ENCODE data around the gene PHC3. TPM values are rescaled to one million over a fixed set of nuclear protein-coding genes. Genes with fewer than 3 reads are reported as not detected.

PHC3 gene
- total and polyA plus RNA-seq, 2 of the 13 experiments (the other 11 are each of a cell fraction or from before 2014, with no cell fraction given): 24.1 to 49.0 TPM

DNA sequence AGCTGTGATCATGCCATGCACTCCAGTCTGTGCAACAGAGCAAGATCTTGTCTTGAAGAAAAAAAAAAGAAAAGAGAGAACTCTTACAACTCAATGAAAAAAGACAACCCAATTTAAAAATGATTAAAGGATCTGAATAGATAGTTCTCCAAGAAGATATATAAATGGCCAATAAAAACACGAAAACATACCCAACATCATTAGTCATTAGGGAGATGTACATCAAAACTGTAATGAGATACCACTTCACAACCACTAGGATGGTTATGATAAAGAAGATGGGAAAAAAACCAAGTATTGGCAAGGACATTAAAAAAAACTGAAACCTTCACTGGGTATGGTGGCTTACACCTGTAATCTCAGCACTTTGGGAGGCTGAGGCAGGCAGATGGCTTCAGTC lies 38.3 kb upstream of the PHC3 start:
- Histone ChIP-seq H2AFZ (ENCODE audit: low read length) (no peak overlapping the region), H3K36me3 (replicated peaks in 1 of 2; ENCODE audit: control insufficient read depth in 1 of 2, insufficient read depth in 2 of 2, low read length in 2 of 2) (no peaks in the 10 kb centered on the region), H3K4me2 (ENCODE audit: low read depth, low read length) (no peak overlapping the region), H3K9me3 (ENCODE audit: low read length) (no peaks in the 10 kb centered on the region), H4K20me1 (ENCODE audit: insufficient read depth, low read length) (no peaks in the 10 kb centered on the region), H3K27ac (ENCODE audit: extremely low read length, insufficient read depth, low read length) (no peak overlapping the region), H3K4me3 (replicated peaks in 1 of 3; ENCODE audit: insufficient read depth in 1 of 3, low read depth in 2 of 3, low read length in 3 of 3) (no peak overlapping the region), H3K27me3 (ENCODE audit: control insufficient read depth in 1 of 2, insufficient read depth in 2 of 2, low read length in 2 of 2) (no peaks in the 10 kb centered on the region; a peak in 1 of 5 replicates), H3K9ac (ENCODE audit: insufficient read depth, low read depth, low read length) (no peak overlapping the region), H3K79me2 (ENCODE audit: insufficient read depth, low read length) (peaks cover 19% of the 10 kb centered on the region), H3K4me1 (ENCODE audit: insufficient read depth, low read length) (peaks cover 16% of the 10 kb centered on the region)
- no peak for DNase-seq (ENCODE audit: low spot score)
- intact Hi-C loops (cut with micrococcal nuclease; ENCODE audit: unreplicated experiment) (no loop called here), in situ Hi-C loops (cut with HindIII; ENCODE audit: extremely low pct_ligation_motif_present, low pct_unique_long_range_greater_than_20kb) (no loop called here)
- no peak for FAIRE-seq
- no peak for ATAC-seq
- BruUV-seq (replicated peaks): no TSS peak
- 88% methylated on average over 1 of the region's 1 CpG for WGBS (ENCODE audit: low lambda C conversion rate)
- ChIA-PET CTCF (ENCODE audit: low intra/inter-chr PET ratio, low total read pairs) (no interaction called here), POLR2A (no interaction called here)
- TF ChIP-seq, protein P1, sequence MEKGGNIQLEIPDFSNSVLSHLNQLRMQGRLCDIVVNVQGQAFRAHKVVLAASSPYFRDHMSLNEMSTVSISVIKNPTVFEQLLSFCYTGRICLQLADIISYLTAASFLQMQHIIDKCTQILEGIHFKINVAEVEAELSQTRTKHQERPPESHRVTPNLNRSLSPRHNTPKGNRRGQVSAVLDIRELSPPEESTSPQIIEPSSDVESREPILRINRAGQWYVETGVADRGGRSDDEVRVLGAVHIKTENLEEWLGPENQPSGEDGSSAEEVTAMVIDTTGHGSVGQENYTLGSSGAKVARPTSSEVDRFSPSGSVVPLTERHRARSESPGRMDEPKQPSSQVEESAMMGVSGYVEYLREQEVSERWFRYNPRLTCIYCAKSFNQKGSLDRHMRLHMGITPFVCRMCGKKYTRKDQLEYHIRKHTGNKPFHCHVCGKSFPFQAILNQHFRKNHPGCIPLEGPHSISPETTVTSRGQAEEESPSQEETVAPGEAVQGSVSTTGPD (CRISPR knock-in tag; IDR thresholded peaks at IDR 0.05): no peak
- TF ChIP-seq KIAA2018 (CRISPR knock-in tag; IDR thresholded peaks at IDR 0.05; ENCODE audit: borderline replicate concordance) (no peak), SALL2 (CRISPR knock-in tag; IDR thresholded peaks at IDR 0.05) (no peak), RAD51 (IDR thresholded peaks at IDR 0.05; ENCODE audit: borderline replicate concordance) (no peak), ZNF766 (CRISPR knock-in tag; IDR thresholded peaks at IDR 0.05; ENCODE audit: borderline replicate concordance) (no peak), MBD4 (IDR thresholded peaks at IDR 0.05; ENCODE audit: borderline replicate concordance, low read length) (no peak), ZSCAN22 (CRISPR knock-in tag; IDR thresholded peaks at IDR 0.05) (no peak), PCBP1 (IDR thresholded peaks at IDR 0.05; ENCODE audit: borderline replicate concordance, low read depth, low read length) (no peak), DBP (CRISPR knock-in tag; IDR thresholded peaks at IDR 0.05; ENCODE audit: not compliant biosample characterization) (no peak), ZNF883 (CRISPR knock-in tag; IDR thresholded peaks at IDR 0.05; ENCODE audit: not compliant biosample characterization) (no peak), ZBTB44 (CRISPR knock-in tag; IDR thresholded peaks at IDR 0.05) (no peak), ARHGAP35 (CRISPR knock-in tag; IDR thresholded peaks at IDR 0.05; ENCODE audit: borderline replicate concordance) (no peak)
